ENCODE data around the gene SLCO2B1. TPM values are rescaled to one million over a fixed set of nuclear protein-coding genes. Genes with fewer than 3 reads are reported as not detected.

Gene SLCO2B1
- total RNA-seq (2022; extraction: Qiagen RNA extraction; ENCODE audit: low read depth): 2.9 to 4.5 TPM (median 3.1 TPM) in 5 replicates

DNA sequence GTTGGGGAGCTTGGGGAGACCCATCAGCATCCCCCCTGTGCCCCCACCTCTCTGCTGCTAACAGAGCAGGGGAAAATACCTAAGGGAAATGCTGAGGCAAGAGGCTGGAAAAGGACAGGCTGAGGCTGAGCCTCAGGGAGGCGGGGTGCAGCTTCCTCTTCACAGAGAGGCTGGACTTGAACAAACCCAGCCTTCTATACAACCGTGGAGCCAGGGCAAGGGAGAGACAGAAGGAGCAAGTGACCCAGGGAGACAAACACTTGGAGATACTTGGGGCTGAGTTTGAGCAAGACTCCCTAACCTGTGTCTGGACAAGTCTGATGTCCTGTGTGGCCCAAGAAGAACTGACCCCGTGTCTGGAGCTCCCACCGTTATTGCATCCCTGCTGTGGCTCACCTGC, at the start of gene SLCO2B1:
TSS of gene SLCO2B1 (plus strand) at position 229 of the 400 bp plus-strand sequence. CDS start 275 bp downstream, outside the sequence.

DNA sequence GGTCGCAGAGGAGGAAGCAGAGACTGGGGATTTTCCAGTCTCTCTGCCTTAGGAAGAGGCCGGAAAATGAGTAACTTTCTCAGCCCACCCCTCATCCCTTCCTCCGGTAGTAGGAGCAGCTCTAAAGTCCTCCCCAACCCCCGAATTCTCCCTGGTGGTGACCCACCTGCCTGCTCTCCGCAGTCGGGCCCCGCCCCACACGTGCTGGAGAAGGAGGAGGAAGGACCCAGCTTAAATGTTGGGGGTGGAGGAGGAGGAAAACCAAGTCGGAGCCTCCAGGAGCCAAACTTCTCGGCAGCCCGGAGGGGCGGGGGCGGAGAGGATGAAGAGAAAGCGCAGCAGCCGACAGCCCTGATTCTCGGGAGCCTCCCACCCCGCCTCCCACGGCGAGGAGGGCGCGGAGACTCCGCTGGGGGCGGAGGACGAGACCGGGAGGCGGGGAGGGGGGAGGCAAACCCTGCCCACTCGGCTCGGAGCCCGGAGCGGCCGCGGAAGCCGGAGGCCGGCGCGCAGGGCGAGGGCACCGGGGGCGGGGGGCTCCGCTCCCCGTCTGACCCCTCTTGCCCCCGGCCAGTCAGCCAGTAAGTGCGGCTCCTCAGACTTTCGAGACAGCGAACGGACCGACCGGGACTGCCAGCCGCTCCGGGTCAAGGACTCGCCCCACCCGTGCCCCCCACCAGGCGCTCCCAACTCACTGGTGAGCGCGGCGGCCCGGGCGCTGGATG, 89.6 kb downstream of the SLCO2B1 start, which contains the start of gene TPBGL:
TSS of gene TPBGL (plus strand) at position 464 of the 725 bp plus-strand sequence. CDS start 276 bp downstream, outside the sequence.

Other genes starting within 250 kb of the SLCO2B1 start
- gene XRRA1, start 202.0 kb upstream of the SLCO2B1 start, total RNA-seq (2022; extraction: Qiagen RNA extraction; ENCODE audit: low read depth): 4.4 to 6.1 TPM (median 5.4 TPM) in 5 replicates
- 232 to 294 TPM (median 239 TPM) in 5 replicates for gene SPCS2, start 201.8 kb upstream of the SLCO2B1 start, total RNA-seq (2022; extraction: Qiagen RNA extraction; ENCODE audit: low read depth)
- gene NEU3, start 162.2 kb upstream of the SLCO2B1 start, total RNA-seq (2022; extraction: Qiagen RNA extraction; ENCODE audit: low read depth): 2.5 to 4.6 TPM (median 4.2 TPM) in 5 replicates
- not detected in 5 replicates for gene OR2AT4, start 54.2 kb upstream of the SLCO2B1 start, total RNA-seq (2022; extraction: Qiagen RNA extraction; ENCODE audit: low read depth)
- 0.06 to 0.27 TPM (median 0.16 TPM) in 4 of 5 replicates, not detected in the other for gene TPBGL, start 89.7 kb downstream of the SLCO2B1 start, total RNA-seq (2022; extraction: Qiagen RNA extraction; ENCODE audit: low read depth)
- gene ARRB1, start 200.6 kb downstream of the SLCO2B1 start, total RNA-seq (2022; extraction: Qiagen RNA extraction; ENCODE audit: low read depth): 10.6 to 16.9 TPM (median 14.7 TPM) in 5 replicates
- gene RPS3, start 248.4 kb downstream of the SLCO2B1 start, total RNA-seq (2022; extraction: Qiagen RNA extraction; ENCODE audit: low read depth): 3,180 to 4,370 TPM (median 3,361 TPM) in 5 replicates

Data from A549 treated with GW870086 at 1 μM for 4 hours (cell line).